GM12878 (cell line): Measurements from ENCODE around the gene NOXA1.

Experiments
- POLR2A ChIP-seq: IDR thresholded peaks from 2 replicates; pipeline ENCODE4 v1.6.1; 2011; ENCODE audit warnings: low read depth, mild to moderate bottlenecking, low read length
- SREBF2 ChIP-seq: IDR thresholded peaks from 2 replicates; pipeline ENCODE4 v1.6.1; 2012; ENCODE audit warnings: mild to moderate bottlenecking, low read length

- no peak for TF ChIP-seq POLR2A
- TF ChIP-seq SREBF2: no peak
Measured at GRCh38 chr9:137396634-137397367, 26.4 kb upstream of the NOXA1 start.
